Spleen (tissue), 11 donors: ENCODE measurements around the gene MYOM3. TPM values are rescaled to one million over a fixed set of nuclear protein-coding genes. Genes with fewer than 3 reads are reported as not detected.
A peak's percentile ranks its signal among the peaks of the same experiment; 100 is the strongest.

Experiments used
- DNase-seq: peaks from one replicate; pipeline ENCODE4 v3.0.0-alpha.2; 2020
- H3K27ac ChIP-seq, 8 donors: fragments of 200-600 bp; sonication (generic) in 7 of 8; 1 replicate in 4 of 8; 2 replicates in 4 of 8; pipeline versions ENCODE4 v1.5.0 to v1.8.0; 2016 to 2021; ENCODE audit warnings: inconsistent platforms in 4 of 8, mild to moderate bottlenecking in 4 of 8, moderate library complexity in 1 of 8
- H3K27me3 ChIP-seq, 7 donors: fragments of 200-600 bp; sonication (generic) in 6 of 7; replicated peaks in 1 of 7; 1 replicate in 4 of 7; 2 replicates in 3 of 7; pipeline versions ENCODE4 v1.5.0 to v1.8.0; 2016 to 2021; ENCODE audit warnings: inconsistent platforms in 3 of 7, mild to moderate bottlenecking in 1 of 7
- H3K36me3 ChIP-seq, 6 donors: fragments of 200-600 bp; sonication (generic) in 5 of 6; 1 replicate in 4 of 6; 2 replicates in 2 of 6; pipeline versions ENCODE4 v1.5.0 to v1.8.0; 2016 to 2021; ENCODE audit warnings: inconsistent platforms in 2 of 6
- H3K4me1 ChIP-seq, 6 donors: fragments of 200-600 bp; sonication (generic) in 5 of 6; 1 replicate in 3 of 6; 2 replicates in 3 of 6; pipeline versions ENCODE4 v1.5.0 to v1.8.0; 2016 to 2021; ENCODE audit warnings: inconsistent platforms in 3 of 6
- H3K4me3 ChIP-seq, 8 donors: fragments of 200-600 bp; sonication (generic) in 7 of 8; 1 replicate in 4 of 8; 2 replicates in 4 of 8; pipeline versions ENCODE4 v1.5.0 to v1.8.0; 2016 to 2021; ENCODE audit warnings: inconsistent platforms in 4 of 8, mild to moderate bottlenecking in 4 of 8, moderate library complexity in 2 of 8
- H3K9me3 ChIP-seq, 8 donors: fragments of 200-600 bp; sonication (generic) in 7 of 8; 1 replicate in 4 of 8; 2 replicates in 4 of 8; pipeline versions ENCODE4 v1.5.0 to v1.8.0; 2016 to 2021; ENCODE audit warnings: inconsistent platforms in 4 of 8
- CTCF ChIP-seq, 11 experiments: fragments of 200-600 bp in 7 of 11; fragments of 450-650 bp in 4 of 11; sonication (generic) in 4 of 11; IDR thresholded peaks in 8 of 11; conservative IDR thresholded peaks in 3 of 11; 1 replicate in 7 of 11; 2 replicates in 4 of 11; pipeline versions ENCODE4 v1.4.0 to v1.8.0; 2016 to 2021; ENCODE audit warnings: antibody characterized with exemption in 11 of 11, inconsistent platforms in 4 of 11, mild to moderate bottlenecking in 1 of 11
- POLR2A ChIP-seq, 3 donors: fragments of 450-650 bp; IDR thresholded peaks; one replicate each; pipeline ENCODE4 v1.5.1; 2017; ENCODE audit warnings: antibody characterized with exemption in 3 of 3, mild to moderate bottlenecking in 1 of 3
- POLR2AphosphoS5 ChIP-seq, 3 donors: sonication (generic); formaldehyde crosslinking; IDR thresholded peaks; one replicate each; pipeline ENCODE4 v1.5.1; 2017; ENCODE audit warnings: antibody characterized with exemption in 3 of 3
- WGBS, 5 donors: extraction: QIAGEN DNeasy Blood & Tissue Kit in 3 of 5; methylation state at CpG; one replicate each; pipeline versions ENCODE4 v1.1.5 to v1.1.7; 2013 to 2018; 5-methylcytosine and 5-hydroxymethylcytosine counted together
- intact Hi-C: fragments of 100-400 bp; cut with DNase I; formaldehyde crosslinking; loops from one replicate; pipeline ENCODE4 v1.15.0; 2023; ENCODE audit warnings: low total_unique reads
- polyA plus RNA-seq, 3 donors: library from polyadenylated mRNA; stranded (reverse); fragments of 200-250 nt; gene quantifications; one replicate each; pipeline ENCODE4 v1.2.1, GENCODE V29; 2013
- total RNA-seq, 7 donors: library from RNA; depleted of rRNA in 3 of 7; stranded (reverse); fragments of >200 nt in 3 of 7; fragmentation: NEBNext Ultra II Directional in 4 of 7; extraction: Animal tissue kit (Norgen Biotek cat#: 25700) in 4 of 7; gene quantifications; one replicate each; pipeline versions ENCODE4 v1.1.0 to v1.2.1, GENCODE V29; 2016 to 2021
- donor health status: healthy with polysubstance abuse.
- donor health status: DM: no; HTN: no; CAD: no; lungs with moderate emphysema.
- donor health status: DM: no; HTN: no; CAD: no.
- donor health status: Bipolar disorder and iron deficiency.
- donor health status: healthy.
- donor health status: DM: no; HTN: no; CAD: no.
- donor health status: DM: yes; HTN: yes; CAD: no.

The MYOM3 gene
- total and polyA plus RNA-seq, 10 donors: 0.02 to 0.06 (median 0.06) TPM; not detected in 7

- whole genome bisulfite sequencing, 5 donors: 76 to 86% (median 84%) methylated on average over 9 to 10 of the region's 10 CpGs
- no peak for TF ChIP-seq POLR2A (IDR thresholded peaks at IDR 0.05)
- no peak for TF ChIP-seq POLR2AphosphoS5 (IDR thresholded peaks at IDR 0.05)
- no peak for TF ChIP-seq CTCF (IDR thresholded peaks at IDR 0.05 in 8 of 11, conservative IDR thresholded peaks at IDR 0.05 in 3 of 11)
- Histone ChIP-seq H3K4me1 (peaks cover 0 to 21% (median 13%) of the 10 kb centered on the region in 6 donors), H3K4me3 (no peak overlapping the region), H3K27me3 (peaks cover 0 to 53% (median 19%) of the 10 kb centered on the region in 7 donors), H3K27ac (no peak overlapping the region), H3K9me3 (no peaks in the 10 kb centered on the region), H3K36me3 (peaks cover 0 to 19% (median 10%) of the 10 kb centered on the region in 6 donors)
- DNase-seq: no peak
- intact Hi-C loops: no loop called here
Observed at GRCh38 chr1:24152631-24153494, 40.9 kb upstream of the MYOM3 start.

GRCh38 chr1:24151175-24151533 lies 39.2 kb upstream of the MYOM3 start:
- Histone ChIP-seq H3K36me3 (peaks cover 0 to 2% (median 0%) of the 10 kb centered on the region in 6 donors), H3K9me3 (no peaks in the 10 kb centered on the region), H3K27ac (no peak overlapping the region), H3K4me3 (peak overlapping the region in 1 of 8 donors; percentile 54), H3K27me3 (peaks cover 0 to 55% (median 19%) of the 10 kb centered on the region in 7 donors), H3K4me1 (peaks cover 0 to 21% (median 13%) of the 10 kb centered on the region in 6 donors)
- TF ChIP-seq POLR2A (IDR thresholded peaks at IDR 0.05) (no peak), CTCF (IDR thresholded peaks at IDR 0.05 in 8 of 11, conservative IDR thresholded peaks at IDR 0.05 in 3 of 11) (no peak), POLR2AphosphoS5 (IDR thresholded peaks at IDR 0.05) (no peak)
- no peak for DNase-seq
- intact Hi-C loops: no loop called here
- 9 to 23% (median 15%) methylated on average over 12 of the region's 12 CpGs for WGBS, 5 donors

GRCh38 chr1:24150234-24151174 lies 38.6 kb upstream of the MYOM3 start:
- Histone ChIP-seq H3K9me3 (no peaks in the 10 kb centered on the region), H3K27me3 (peaks cover 0 to 55% (median 19%) of the 10 kb centered on the region in 7 donors), H3K27ac (no peak overlapping the region), H3K4me1 (peaks cover 0 to 21% (median 13%) of the 10 kb centered on the region in 6 donors), H3K4me3 (peak overlapping the region in 1 of 8 donors; percentile 54), H3K36me3 (no peaks in the 10 kb centered on the region)
- peak; percentile 96 for DNase-seq
- no peak for TF ChIP-seq POLR2A (IDR thresholded peaks at IDR 0.05)
- TF ChIP-seq CTCF (IDR thresholded peaks at IDR 0.05 in 8 of 11, conservative IDR thresholded peaks at IDR 0.05 in 3 of 11): peak; percentile 84 to 95 (median 91)
- TF ChIP-seq POLR2AphosphoS5 (IDR thresholded peaks at IDR 0.05): peak in 2 of 3 donors; percentile 32 to 45
- WGBS, 5 donors: 9 to 15% (median 14%) methylated on average over 36 of the region's 36 CpGs
- intact Hi-C loops: no loop called here
